Tibial artery (tissue), 4 donors: ENCODE measurements around the gene TEAD2.

Source experiments
- DNase-seq, 2 donors: peaks; one replicate each; pipeline ENCODE4 v3.0.0-alpha.2; 2019
- H3K27ac ChIP-seq, 2 donors: fragments of 200-600 bp; sonication (generic) in 1 of 2; 1 replicate in 1 of 2; 2 replicates in 1 of 2; pipeline ENCODE4 v1.5.1; 2018 to 2019; ENCODE audit warnings: mild to moderate bottlenecking in 1 of 2
- H3K27me3 ChIP-seq, 2 donors: fragments of 200-600 bp; sonication (generic) in 1 of 2; one replicate each; pipeline versions ENCODE4 v1.5.1 to v1.6.0; 2016 to 2019
- H3K36me3 ChIP-seq, 3 donors: fragments of 200-600 bp; sonication (generic) in 2 of 3; one replicate each; pipeline ENCODE4 v1.5.1; 2016 to 2019; ENCODE audit warnings: mild to moderate bottlenecking in 2 of 3
- H3K4me1 ChIP-seq, 4 donors: fragments of 200-600 bp; sonication (generic) in 2 of 4; 1 replicate in 3 of 4; 2 replicates in 1 of 4; pipeline ENCODE4 v1.5.1; 2016 to 2019
- H3K4me3 ChIP-seq, 2 donors: fragments of 200-600 bp; sonication (generic) in 1 of 2; 1 replicate in 1 of 2; 2 replicates in 1 of 2; pipeline ENCODE4 v1.5.1; 2018 to 2019; ENCODE audit warnings: mild to moderate bottlenecking in 2 of 2
- H3K9me3 ChIP-seq, 3 donors: fragments of 200-600 bp; sonication (generic) in 1 of 3; one replicate each; pipeline ENCODE4 v1.5.1; 2016 to 2019
- CTCF ChIP-seq, 2 experiments: fragments of 200-600 bp in 1 of 2; fragments of 450-650 bp in 1 of 2; IDR thresholded peaks; one replicate each; pipeline ENCODE4 v1.5.1; 2017 to 2019; ENCODE audit warnings: antibody characterized with exemption in 2 of 2, mild to moderate bottlenecking in 1 of 2, moderate library complexity in 1 of 2
- intact Hi-C: fragments of 100-400 bp; cut with DNase I; formaldehyde crosslinking; loops from one replicate; pipeline ENCODE4 v1.15.0; 2023; ENCODE audit warnings: low total_unique reads

TEAD2 gene

DNA sequence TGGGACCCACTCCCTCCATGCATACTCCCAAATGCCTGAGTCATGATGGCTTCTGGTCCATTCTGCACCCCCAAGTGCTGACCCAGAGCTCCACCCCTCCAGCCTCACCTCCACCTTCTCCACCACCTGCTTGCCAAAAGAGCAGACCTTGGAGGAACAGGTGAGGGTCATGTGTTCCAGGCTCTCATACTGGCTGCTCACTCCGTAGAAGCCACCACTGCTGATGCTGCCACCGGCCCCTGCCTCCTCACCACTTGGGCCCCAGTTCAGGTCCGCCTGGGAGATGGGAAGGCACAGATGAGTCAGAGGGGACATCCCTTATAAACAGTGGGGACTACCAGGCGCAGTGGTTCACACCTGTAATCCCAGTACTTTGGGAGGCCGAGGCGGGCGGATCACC lies 19.1 kb downstream of the TEAD2 start:
- Histone ChIP-seq H3K4me3 (no peak overlapping the region), H3K4me1 (peaks cover 0 to 27% (median 16%) of the 10 kb centered on the region in 4 donors), H3K9me3 (no peaks in the 10 kb centered on the region), H3K27ac (no peak overlapping the region), H3K36me3 (peaks cover 62 to 75% (median 64%) of the 10 kb centered on the region in 3 donors), H3K27me3 (no peaks in the 10 kb centered on the region)
- TF ChIP-seq CTCF (IDR thresholded peaks at IDR 0.05): no peak
- peak in 1 of 2 donors; percentile 49 for DNase-seq
- intact Hi-C loops: loop anchor here (10.0 kb wide), 1 partner anchor 78 kb away; no protein-coding TSS in a partner anchor

- Histone ChIP-seq H3K9me3 (no peaks in the 10 kb centered on the region), H3K27ac (no peak overlapping the region), H3K4me3 (no peak overlapping the region), H3K27me3 (no peaks in the 10 kb centered on the region), H3K36me3 (peaks cover 58 to 67% (median 61%) of the 10 kb centered on the region in 3 donors), H3K4me1 (peaks cover 0 to 30% (median 18%) of the 10 kb centered on the region in 4 donors)
- intact Hi-C loops: loop anchor here (10.0 kb wide), 1 partner anchor 78 kb away; no protein-coding TSS in a partner anchor
- no peak for TF ChIP-seq CTCF (IDR thresholded peaks at IDR 0.05)
- peak in 1 of 2 donors; percentile 61 for DNase-seq
Measured at GRCh38 chr19:49342291-49342721, 19.9 kb downstream of the TEAD2 start.

DNA sequence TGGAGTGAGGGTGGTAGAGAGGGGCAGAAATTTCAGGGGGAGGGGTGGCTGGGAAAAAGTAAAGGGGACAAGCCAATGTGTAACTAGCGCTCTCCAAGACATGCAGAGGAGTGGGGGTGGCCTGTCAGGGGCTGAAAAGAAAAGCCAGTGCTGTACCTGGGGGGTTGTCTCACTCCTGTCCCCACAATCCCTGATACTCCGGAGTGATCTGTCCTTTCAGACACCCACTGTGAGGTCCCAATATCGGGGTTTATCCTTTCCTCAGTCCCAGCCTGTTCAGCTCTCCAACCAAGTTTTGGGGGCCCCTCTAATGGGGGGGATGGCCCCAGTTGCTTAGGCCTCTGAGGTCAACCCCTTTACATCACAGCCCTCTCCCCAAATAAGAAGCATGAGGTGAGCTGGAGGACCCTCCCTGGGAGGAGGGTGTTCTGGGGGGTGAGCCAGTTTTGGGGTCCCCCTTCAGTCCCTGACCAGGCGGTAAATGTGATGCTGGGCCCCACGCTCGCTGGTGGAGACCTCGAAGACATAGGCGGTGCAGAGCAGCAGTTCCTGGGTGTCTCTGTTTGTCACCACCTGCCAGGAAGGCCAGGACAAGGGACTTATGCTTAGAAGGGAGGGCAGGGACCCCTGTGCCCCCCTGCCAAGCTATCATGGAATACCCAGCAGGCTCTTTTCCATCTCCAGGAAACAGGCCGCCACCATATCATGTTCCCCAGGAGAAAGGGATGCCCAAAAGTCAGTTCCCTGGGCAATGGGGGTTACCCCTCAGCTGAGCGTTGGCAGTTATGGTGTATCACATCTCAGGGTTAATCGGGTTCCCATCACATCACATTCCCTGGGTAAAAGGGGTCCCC lies 21.1 kb downstream of the TEAD2 start:
- Histone ChIP-seq H3K27ac (peak overlapping the region; percentile 85 to 96), H3K27me3 (no peaks in the 10 kb centered on the region), H3K4me1 (peaks cover 0 to 30% (median 18%) of the 10 kb centered on the region in 4 donors), H3K4me3 (peak overlapping the region in 1 of 2 donors; percentile 52), H3K36me3 (peaks cover 46 to 55% (median 49%) of the 10 kb centered on the region in 3 donors), H3K9me3 (no peaks in the 10 kb centered on the region)
- no peak for TF ChIP-seq CTCF (IDR thresholded peaks at IDR 0.05)
- DNase-seq: peak in 1 of 2 donors; percentile 65
- intact Hi-C loops: loop anchor here (10.0 kb wide), 1 partner anchor 76 kb away; no protein-coding TSS in a partner anchor

DNA sequence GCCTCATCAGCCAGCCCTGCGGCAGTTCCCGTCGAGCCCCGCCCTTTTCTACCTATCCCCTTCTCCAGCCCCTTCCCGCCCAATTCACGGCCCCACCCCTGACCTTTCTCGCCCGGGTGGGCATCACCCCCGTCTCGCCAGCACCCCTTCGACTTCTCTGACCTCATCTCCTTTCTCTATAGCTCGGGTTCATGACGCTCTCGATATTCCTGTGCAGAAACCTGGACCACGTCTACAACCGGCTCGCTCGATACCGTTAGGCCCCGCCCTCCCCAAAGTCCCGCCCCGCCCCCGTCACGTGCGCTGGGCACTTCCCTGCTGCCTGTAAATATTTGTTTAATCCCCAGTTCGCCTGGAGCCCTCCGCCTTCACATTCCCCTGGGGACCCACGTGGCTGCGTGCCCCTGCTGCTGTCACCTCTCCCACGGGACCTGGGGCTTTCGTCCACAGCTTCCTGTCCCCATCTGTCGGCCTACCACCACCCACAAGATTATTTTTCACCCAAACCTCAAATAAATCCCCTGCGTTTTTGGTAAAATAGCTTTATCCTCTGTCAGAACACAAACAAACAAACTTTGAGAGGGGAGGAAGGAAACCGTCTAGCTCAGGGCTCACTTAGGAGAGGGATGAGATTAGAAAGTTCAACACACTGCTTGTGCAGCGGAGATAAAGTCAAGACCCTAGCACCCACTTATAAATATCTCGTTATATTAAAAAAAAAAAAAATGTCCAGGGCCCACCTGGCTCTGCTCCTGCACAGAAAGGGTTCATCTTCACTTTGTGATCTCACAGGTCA lies 21.9 kb downstream of the TEAD2 start:
- intact Hi-C loops: loop anchor here (10.0 kb wide), 1 partner anchor 75 kb away; no protein-coding TSS in a partner anchor
- Histone ChIP-seq H3K27ac (peak overlapping the region; percentile 85 to 96), H3K36me3 (peaks cover 40 to 53% (median 42%) of the 10 kb centered on the region in 3 donors), H3K4me1 (peaks cover 0 to 30% (median 18%) of the 10 kb centered on the region in 4 donors), H3K4me3 (peak overlapping the region; percentile 52 to 77), H3K27me3 (no peaks in the 10 kb centered on the region), H3K9me3 (no peaks in the 10 kb centered on the region)
- DNase-seq: peak; percentile 80 to 97
- TF ChIP-seq CTCF (IDR thresholded peaks at IDR 0.05): no peak

DNA sequence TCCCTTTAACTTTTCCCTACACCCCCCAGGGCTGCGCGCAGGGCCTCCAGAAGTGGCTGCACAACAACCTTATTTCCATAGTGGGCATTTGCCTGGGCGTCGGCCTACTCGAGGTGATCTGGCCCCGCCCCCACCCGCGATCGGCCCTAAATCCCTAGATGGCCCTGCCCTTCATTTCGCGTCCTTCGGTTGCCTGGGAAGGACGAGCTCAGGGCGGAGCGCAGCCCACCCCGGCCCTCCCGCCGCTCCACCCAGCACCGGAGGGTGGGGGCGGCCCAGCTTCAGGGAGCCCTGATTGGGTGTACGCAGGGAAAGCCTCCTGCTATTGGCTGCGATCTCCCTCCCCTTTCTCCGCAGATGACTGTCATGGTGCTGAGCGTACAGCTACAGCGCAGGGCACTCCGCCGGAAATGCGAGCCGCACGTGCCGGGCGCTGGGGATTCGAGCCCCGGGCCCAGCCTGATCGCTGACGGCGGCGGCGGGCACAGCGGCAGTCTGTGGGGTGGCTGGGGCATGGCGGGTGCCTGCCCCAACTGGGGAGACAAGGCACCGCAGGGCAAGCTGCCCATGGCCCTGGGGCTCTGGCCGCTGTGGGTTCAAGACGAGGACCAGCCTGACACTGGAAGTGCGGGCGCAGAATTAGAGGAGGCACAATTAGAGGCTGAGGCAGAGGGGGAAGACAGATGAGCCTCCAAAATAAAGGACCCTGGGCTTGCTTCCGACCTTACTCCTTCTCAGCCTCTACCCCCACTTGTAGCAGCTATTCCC lies 22.7 kb downstream of the TEAD2 start:
- H3K27me3 ChIP-seq: no peaks in the 10 kb centered on the region
- DNase-seq: peak; percentile 91 to 97
- no peak for TF ChIP-seq CTCF (IDR thresholded peaks at IDR 0.05)
- peaks cover 0 to 30% (median 18%) of the 10 kb centered on the region in 4 donors for H3K4me1 ChIP-seq
- H3K4me3 ChIP-seq: peak overlapping the region; percentile 52 to 77
- H3K36me3 ChIP-seq: peaks cover 32 to 52% (median 34%) of the 10 kb centered on the region in 3 donors
- intact Hi-C loops: loop anchor here (10.0 kb wide), 1 partner anchor 75 kb away; no protein-coding TSS in a partner anchor
- H3K9me3 ChIP-seq: no peaks in the 10 kb centered on the region
- peak overlapping the region; percentile 85 to 96 for H3K27ac ChIP-seq
